Spinal cord (tissue), 4 donors: ENCODE data around the gene DDIAS. TPM values are rescaled to one million over a fixed set of nuclear protein-coding genes. Genes with fewer than 3 reads are reported as not detected.

Experiments used
- polyA plus RNA-seq, 2 donors: library from polyadenylated mRNA; unstranded; fragments of 120-200 nt; gene quantifications; one replicate each; pipeline ENCODE4 v1.2.1, GENCODE V29; 2013; ENCODE audit not compliant: insufficient read length in 2 of 2
- total RNA-seq, 2 donors: library from RNA; depleted of rRNA in 1 of 2; stranded (reverse); fragments of 120-200 nt in 1 of 2; fragments of >200 nt in 1 of 2; gene quantifications; one replicate each; pipeline versions ENCODE4 v1.2.3 to v1.2.4, GENCODE V29; 2013 to 2014

Gene DDIAS
- total and polyA plus RNA-seq, 4 donors = 2.7 to 5.0 (median 4.1) TPM

Other genes starting within 250 kb of the DDIAS start
- gene FAM181B, start 167.9 kb upstream of the DDIAS start, total RNA-seq = 10 to 100 TPM; 24.4 to 25.8 TPM
- gene FAM181B, start 167.9 kb upstream of the DDIAS start, polyA plus RNA-seq = 10 to 100 TPM; 51.4 to 64.7 TPM
- 100 to 1,000 TPM; 143 to 164 TPM for gene PRCP, start 1.3 kb upstream of the DDIAS start, total RNA-seq
- gene PRCP, start 1.3 kb upstream of the DDIAS start, polyA plus RNA-seq = 100 to 1,000 TPM; 183 to 198 TPM
- 10 to 100 TPM; 44.4 to 69.8 TPM for gene RAB30, start 170.2 kb downstream of the DDIAS start, total RNA-seq
- gene RAB30, start 170.2 kb downstream of the DDIAS start, polyA plus RNA-seq = 10 to 100 TPM; 24.3 to 36.4 TPM